ENCODE data around the gene ZNF571. TPM values are rescaled to one million over a fixed set of nuclear protein-coding genes. Genes with fewer than 3 reads are reported as not detected.

Gene ZNF571
- total and polyA plus RNA-seq, 2 donors (not counting 1 experiment from before 2014, with no cell fraction given): 4.8 to 10.0 TPM

DNA sequence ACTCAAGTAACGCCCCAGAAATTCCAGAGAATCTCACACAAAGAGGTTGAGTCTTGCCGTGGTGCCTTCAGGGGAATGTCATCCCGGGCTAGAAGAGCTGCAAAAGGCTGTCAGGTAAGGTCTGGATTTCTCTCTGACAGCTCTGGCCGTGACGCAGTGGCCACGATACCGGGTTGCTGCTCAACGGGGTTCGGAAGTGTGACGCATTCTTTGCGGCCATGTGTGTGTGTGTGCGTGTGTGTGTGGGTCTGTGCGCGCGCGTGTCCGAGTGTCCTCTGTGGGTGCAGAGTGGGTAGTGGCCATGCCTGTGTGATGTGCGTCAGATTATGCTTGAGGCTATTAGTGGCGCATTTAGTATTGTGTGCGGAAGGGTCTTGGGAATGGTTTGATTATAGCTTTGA lies 390 bp upstream of the ZNF571 start:
- no peaks in the 10 kb centered on the region for H3K27me3 Mint-ChIP-seq
- peaks cover 25% of the 10 kb centered on the region for H3K4me1 Mint-ChIP-seq
- ChIA-PET POLR2A (interaction anchor here (0.5 to 2.5 kb wide), 8 partner anchors 60 to 723 kb away, joined by 3 to 8 read pairs (median 4); partner anchors contain the start of genes ZNF527, ZNF569, ZNF570 and ZNF573), CTCF (interaction anchor here (0.6 to 1.5 kb wide), 5 partner anchors 43 to 674 kb away, joined by 3 to 4 read pairs (median 3); partner anchors contain the start of genes ZNF527, ZNF570 and ZNF607)
- intact Hi-C loops (cut with micrococcal nuclease): loop anchor here (1.0 to 10.0 kb wide), 11 partner anchors 61 to 1950 kb away; partner anchors contain the start of genes COX6B1, ETV2, ZNF260 and ZNF345
- Histone ChIP-seq H3K4me1 (ENCODE audit: control insufficient read depth in 2 of 2, insufficient read depth in 2 of 2, low read length in 2 of 2) (peaks cover 11 to 14% of the 10 kb centered on the region in 2 donors), H4K20me1 (ENCODE audit: control insufficient read depth, insufficient read depth, low read length, poor library complexity, severe bottlenecking) (no peaks in the 10 kb centered on the region), H3K9ac (ENCODE audit: low read length) (peak overlapping the region; percentile 94), H3K9me3 (ENCODE audit: control extremely low read depth in 1 of 3, control insufficient read depth in 2 of 3, insufficient read depth in 1 of 3, low read length in 2 of 3) (peaks cover 7 to 19% (median 7%) of the 10 kb centered on the region in 3 donors), H3K27me3 (replicated peaks in 1 of 4; ENCODE audit: control extremely low read depth in 1 of 4, control insufficient read depth in 3 of 4, insufficient read depth in 4 of 4, low read length in 3 of 4) (no peaks in the 10 kb centered on the region), H3K27ac (ENCODE audit: low read length in 2 of 2) (peak overlapping the region; percentile 93 to 96), H2AFZ (ENCODE audit: insufficient read depth, low read depth, low read length, poor library complexity, severe bottlenecking) (peak overlapping the region; percentile 90), H3K4me2 (replicated peaks; ENCODE audit: low read depth, low read length, poor library complexity, severe bottlenecking) (peak overlapping the region; percentile 82), H3K36me3 (replicated peaks in 1 of 2; ENCODE audit: control extremely low read depth in 1 of 2, control insufficient read depth in 1 of 2, extremely low read depth in 1 of 2, insufficient read depth in 2 of 2, low read length in 1 of 2) (peaks cover 2 to 15% of the 10 kb centered on the region in 2 experiments), H3K79me2 (ENCODE audit: control insufficient read depth, insufficient read depth, low read length) (peaks cover 22% of the 10 kb centered on the region), H3K4me3 (ENCODE audit: control extremely low read depth in 1 of 5, extremely low read depth in 1 of 5, insufficient read depth in 1 of 5, low read depth in 2 of 5, low read length in 4 of 5) (peak overlapping the region; percentile 67 to 88 (median 87))
- TF ChIP-seq EZH2 (IDR thresholded peaks at IDR 0.05; ENCODE audit: borderline replicate concordance, insufficient read depth, low read depth, low read length, poor library complexity, severe bottlenecking): no peak
- TF ChIP-seq, protein P1, sequence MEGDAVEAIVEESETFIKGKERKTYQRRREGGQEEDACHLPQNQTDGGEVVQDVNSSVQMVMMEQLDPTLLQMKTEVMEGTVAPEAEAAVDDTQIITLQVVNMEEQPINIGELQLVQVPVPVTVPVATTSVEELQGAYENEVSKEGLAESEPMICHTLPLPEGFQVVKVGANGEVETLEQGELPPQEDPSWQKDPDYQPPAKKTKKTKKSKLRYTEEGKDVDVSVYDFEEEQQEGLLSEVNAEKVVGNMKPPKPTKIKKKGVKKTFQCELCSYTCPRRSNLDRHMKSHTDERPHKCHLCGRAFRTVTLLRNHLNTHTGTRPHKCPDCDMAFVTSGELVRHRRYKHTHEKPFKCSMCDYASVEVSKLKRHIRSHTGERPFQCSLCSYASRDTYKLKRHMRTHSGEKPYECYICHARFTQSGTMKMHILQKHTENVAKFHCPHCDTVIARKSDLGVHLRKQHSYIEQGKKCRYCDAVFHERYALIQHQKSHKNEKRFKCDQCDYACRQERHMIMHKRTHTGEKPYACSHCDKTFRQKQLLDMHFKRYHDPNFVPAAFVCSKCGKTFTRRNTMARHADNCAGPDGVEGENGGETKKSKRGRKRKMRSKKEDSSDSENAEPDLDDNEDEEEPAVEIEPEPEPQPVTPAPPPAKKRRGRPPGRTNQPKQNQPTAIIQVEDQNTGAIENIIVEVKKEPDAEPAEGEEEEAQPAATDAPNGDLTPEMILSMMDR (IDR thresholded peaks at IDR 0.05): no peak
- H3K9me3 Mint-ChIP-seq (ENCODE audit: insufficient read depth): peaks cover 4% of the 10 kb centered on the region
- DNase-seq (no peak), ATAC-seq (ENCODE audit: low read depth) (peak; percentile 40)
- peak overlapping the region; percentile 99 for H3K4me3 Mint-ChIP-seq
- 0% methylated on average over 20 of the region's 20 CpGs for WGBS (ENCODE audit: insufficient coverage)
- H3K27ac Mint-ChIP-seq: peak overlapping the region; percentile 99

DNA sequence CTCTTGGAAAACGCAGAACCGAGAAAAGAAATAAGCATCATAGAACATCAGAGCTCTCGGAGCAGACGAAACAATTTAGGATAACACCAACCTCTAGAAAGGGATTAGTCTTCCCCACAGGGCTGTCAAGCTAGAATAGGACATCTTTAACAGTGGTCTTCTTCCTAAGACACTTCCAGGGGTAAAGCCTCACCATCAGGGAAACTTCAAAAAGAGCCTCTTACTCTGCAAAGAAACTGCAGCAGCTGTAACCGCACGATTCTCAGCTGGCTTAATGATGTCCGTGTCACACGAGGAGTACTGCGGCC lies 642 bp downstream of the ZNF571 start:
- peak overlapping the region; percentile 99 for H3K4me3 Mint-ChIP-seq
- Histone ChIP-seq H3K4me2 (replicated peaks; ENCODE audit: low read depth, low read length, poor library complexity, severe bottlenecking) (peak overlapping the region; percentile 82), H3K36me3 (replicated peaks in 1 of 2; ENCODE audit: control extremely low read depth in 1 of 2, control insufficient read depth in 1 of 2, extremely low read depth in 1 of 2, insufficient read depth in 2 of 2, low read length in 1 of 2) (peaks cover 0 to 8% of the 10 kb centered on the region in 2 experiments), H3K79me2 (ENCODE audit: control insufficient read depth, insufficient read depth, low read length) (peaks cover 22% of the 10 kb centered on the region), H3K9ac (ENCODE audit: low read length) (peak overlapping the region; percentile 94), H4K20me1 (ENCODE audit: control insufficient read depth, insufficient read depth, low read length, poor library complexity, severe bottlenecking) (no peaks in the 10 kb centered on the region), H3K9me3 (ENCODE audit: control extremely low read depth in 1 of 3, control insufficient read depth in 2 of 3, insufficient read depth in 1 of 3, low read length in 2 of 3) (peaks cover 8 to 26% (median 12%) of the 10 kb centered on the region in 3 donors), H3K27me3 (replicated peaks in 1 of 4; ENCODE audit: control extremely low read depth in 1 of 4, control insufficient read depth in 3 of 4, insufficient read depth in 4 of 4, low read length in 3 of 4) (no peaks in the 10 kb centered on the region), H3K4me3 (ENCODE audit: control extremely low read depth in 1 of 5, extremely low read depth in 1 of 5, insufficient read depth in 1 of 5, low read depth in 2 of 5, low read length in 4 of 5) (peak overlapping the region; percentile 67 to 88 (median 87)), H2AFZ (ENCODE audit: insufficient read depth, low read depth, low read length, poor library complexity, severe bottlenecking) (peak overlapping the region; percentile 90), H3K27ac (ENCODE audit: low read length in 2 of 2) (peak overlapping the region; percentile 93 to 96), H3K4me1 (ENCODE audit: control insufficient read depth in 2 of 2, insufficient read depth in 2 of 2, low read length in 2 of 2) (peaks cover 11 to 14% of the 10 kb centered on the region in 2 donors)
- no peaks in the 10 kb centered on the region for H3K27me3 Mint-ChIP-seq
- DNase-seq (no peak), ATAC-seq (ENCODE audit: low read depth) (no peak)
- peak overlapping the region; percentile 99 for H3K27ac Mint-ChIP-seq
- 0% methylated on average over 7 of the region's 9 CpGs for WGBS (ENCODE audit: insufficient coverage)
- POLR2A ChIA-PET: interaction anchor here (0.6 to 2.5 kb wide), 7 partner anchors 61 to 1105 kb away, joined by 3 to 8 read pairs (median 4); partner anchors contain the start of genes ZNF527, ZNF566, ZNF570 and ZNF793
- intact Hi-C loops (cut with micrococcal nuclease): loop anchor here (1.0 to 10.0 kb wide), 12 partner anchors 62 to 1949 kb away; partner anchors contain the start of genes COX6B1, ETV2, ZNF260 and ZNF345
- CTCF ChIA-PET: interaction anchor here (0.9 to 1.5 kb wide), 3 partner anchors 42 to 125 kb away, joined by 3 to 4 read pairs (median 3); partner anchors contain the start of genes ZNF570 and ZNF607
- H3K4me1 Mint-ChIP-seq: peaks cover 25% of the 10 kb centered on the region
- peaks cover 4% of the 10 kb centered on the region for H3K9me3 Mint-ChIP-seq (ENCODE audit: insufficient read depth)
- TF ChIP-seq, protein P1 (IDR thresholded peaks at IDR 0.05): no peak
- TF ChIP-seq EZH2 (IDR thresholded peaks at IDR 0.05; ENCODE audit: borderline replicate concordance, insufficient read depth, low read depth, low read length, poor library complexity, severe bottlenecking): no peak
